HG02973 (cell line): Measurements from ENCODE around the gene LTBP3.

Experiments used
- ATAC-seq: cut with Tn5 transposase; IDR thresholded peaks from one replicate; pipeline ENCODE4 v1.9.1; 2021; ENCODE audit warnings: moderate library complexity; ENCODE audit not compliant: unreplicated experiment

LTBP3 gene

DNA sequence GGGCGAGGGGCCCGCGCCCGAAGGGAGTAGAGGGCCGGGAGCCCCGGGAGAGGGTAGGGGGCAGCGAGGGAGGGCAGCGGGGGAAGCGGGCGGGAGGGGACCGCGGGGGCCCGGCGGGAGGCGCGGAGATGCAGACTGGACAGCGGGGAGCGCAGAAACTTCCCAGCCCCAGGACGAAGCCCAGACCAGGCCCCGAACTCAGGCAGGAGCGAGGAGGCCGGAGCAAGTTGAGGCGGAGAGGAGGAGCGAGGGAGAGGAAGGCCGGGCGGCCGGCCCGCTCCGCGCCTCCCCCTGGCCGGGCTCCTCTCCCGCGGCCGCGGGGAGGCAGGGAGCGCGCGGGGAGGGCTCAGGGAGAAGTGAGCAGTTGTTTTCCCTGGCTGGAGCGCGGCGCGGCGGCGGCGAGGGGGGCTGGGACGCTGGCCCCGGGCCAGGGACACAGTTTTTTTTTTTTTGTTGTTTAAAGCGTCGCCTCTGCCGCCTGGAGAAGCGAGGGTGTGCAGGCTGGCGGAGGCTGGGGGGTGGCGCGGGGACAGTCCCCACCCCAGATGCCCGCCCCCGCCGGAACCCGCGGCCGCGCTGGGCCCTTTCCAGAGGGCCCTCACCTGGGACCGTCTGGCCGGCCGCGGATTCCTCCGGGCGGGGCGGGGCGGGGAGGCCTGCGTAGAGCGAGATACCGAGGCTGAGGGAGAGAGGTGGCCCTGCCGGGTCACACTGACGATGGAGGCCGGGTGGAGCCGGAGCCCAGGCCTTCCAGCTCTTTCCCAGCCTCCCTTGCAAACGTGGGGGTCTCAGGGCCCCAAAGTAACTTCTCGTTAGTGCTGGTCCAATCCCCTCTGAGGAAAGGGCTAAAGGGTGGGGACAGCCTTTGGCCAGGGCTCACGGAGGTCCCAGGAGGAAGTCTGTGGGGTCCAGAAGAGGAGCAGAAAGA is at the start of gene LTBP3:
LTBP3 (minus strand) TSS at position 358 of the 928 bp plus-strand sequence. CDS start 400 bp downstream, outside the sequence.
- no peak for ATAC-seq

DNA sequence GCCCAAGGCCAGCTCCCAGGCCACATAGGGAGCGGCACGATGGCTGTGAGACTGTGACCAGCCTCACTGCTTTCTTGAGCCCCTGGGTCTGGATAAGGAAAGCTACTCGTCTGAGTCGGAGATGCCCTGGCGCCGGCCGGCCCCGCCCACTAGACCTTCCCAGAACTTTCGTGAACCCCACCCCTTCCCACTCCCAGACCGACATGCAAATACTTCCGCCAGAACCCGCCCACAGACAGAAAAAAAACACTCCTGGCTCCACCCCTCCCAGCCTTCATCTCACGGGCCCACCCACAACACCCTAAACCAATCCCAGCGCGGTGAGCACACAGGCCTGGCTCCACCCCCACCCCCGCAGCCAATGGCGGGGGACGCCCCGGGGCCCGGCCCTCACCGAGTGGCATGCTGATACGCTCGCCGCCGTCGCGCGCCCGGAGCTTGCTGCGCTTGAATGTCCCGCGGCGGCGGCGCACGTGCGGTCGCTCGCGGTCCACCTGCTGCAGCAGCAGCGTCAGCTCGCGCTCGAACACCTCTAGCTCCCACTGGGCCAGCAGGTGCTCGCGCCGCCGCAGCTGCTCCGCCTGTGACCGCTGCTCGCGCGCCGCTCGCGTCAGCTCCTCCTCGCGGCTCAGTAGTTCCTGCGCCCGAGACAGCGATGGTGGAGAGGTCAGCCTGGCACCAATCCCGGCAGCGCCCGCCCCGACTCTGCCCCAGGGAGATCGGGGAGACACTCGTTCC is 48.9 kb upstream of the LTBP3 start:
- no peak for ATAC-seq

GRCh38 chr11:65604258-65604657 is 46.1 kb upstream of the LTBP3 start:
- ATAC-seq, result no peak

GRCh38 chr11:65599955-65600246 is 41.7 kb upstream of the LTBP3 start:
- no peak for ATAC-seq

GRCh38 chr11:65599216-65599954 is 41.2 kb upstream of the LTBP3 start:
- no peak for ATAC-seq

DNA sequence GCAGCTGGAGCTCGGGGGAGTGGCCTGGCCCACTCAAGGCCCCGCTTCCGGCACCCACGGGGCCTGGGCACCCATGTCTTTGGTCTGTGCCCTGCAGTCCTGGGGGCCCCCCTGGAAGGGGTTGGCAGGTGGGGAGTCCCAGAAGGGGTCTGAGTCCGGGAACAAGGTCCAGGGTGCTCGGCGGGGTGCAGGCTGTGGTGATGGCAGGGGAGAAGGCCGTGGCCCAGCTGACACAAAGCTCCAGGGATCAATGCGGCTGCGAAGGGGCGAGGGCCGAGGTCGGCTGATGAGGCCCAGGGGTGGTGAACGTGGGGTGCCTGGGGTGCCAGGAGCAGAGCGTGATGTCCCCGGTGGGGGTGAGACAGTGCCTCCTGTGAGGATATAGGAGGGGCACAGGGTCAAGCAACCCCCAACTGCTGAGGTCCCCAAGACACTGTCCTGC is 40.1 kb upstream of the LTBP3 start:
- ATAC-seq, result no peak

DNA sequence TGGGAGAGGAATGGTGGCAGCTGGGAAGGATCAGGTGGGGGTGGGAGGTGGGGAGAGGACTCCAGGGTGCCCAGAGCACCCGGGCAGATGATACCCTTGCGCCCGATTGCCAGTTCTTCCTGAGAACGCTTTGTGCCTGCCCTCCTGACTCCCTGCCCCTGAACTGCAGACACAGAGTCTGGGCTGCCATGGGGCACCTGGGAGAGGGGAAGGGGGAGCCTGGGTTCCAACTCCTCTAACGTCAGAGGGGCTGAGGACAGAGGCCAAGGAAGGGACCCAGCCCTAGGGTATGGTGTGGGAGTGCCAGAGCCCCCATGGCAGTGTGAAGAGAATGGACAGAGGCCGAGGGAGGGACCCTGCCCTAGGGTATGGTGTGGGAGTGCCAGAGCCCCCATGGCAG is 38.4 kb upstream of the LTBP3 start:
- no peak for ATAC-seq

DNA sequence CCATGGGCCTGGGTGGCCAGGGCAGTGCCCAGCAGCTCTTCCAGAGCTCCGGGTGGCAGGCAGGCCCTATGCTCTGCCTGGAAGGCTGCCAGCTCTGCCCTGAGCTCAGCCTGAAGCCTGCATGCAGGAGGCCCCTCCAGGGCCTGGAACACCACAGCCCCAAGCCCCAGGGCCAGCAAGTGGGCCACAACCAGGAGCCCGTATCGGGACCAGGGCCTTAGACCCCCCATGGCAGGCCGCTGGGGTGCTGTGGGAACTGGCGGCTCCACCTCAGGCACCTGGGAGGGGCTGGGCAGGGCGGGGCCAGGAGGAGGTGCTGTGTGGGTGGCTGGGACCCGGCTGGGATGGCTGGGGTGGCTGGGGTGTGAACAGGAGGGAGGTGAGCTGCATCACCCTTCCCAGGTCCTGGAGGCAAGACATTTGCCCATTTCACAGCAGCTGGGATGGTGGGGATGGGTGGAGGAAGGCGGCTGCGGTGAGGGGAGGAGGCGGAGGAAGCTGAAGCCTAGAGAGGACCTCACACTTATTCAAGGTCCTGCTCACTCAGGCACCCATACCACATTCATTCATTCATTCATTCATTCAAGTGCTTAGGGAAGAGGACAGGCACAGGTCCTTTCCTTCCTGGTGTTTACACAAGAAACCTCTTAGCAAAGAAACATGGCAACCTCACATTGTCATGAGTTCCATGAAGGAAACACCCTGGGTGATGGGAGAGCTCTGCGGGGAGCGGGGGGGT is 37.6 kb upstream of the LTBP3 start, which contains the start of gene KCNK7:
KCNK7 (minus strand) TSS at position 258 of the 739 bp plus-strand sequence; CDS start at position 230, 28 bp downstream.
- ATAC-seq, result no peak

DNA sequence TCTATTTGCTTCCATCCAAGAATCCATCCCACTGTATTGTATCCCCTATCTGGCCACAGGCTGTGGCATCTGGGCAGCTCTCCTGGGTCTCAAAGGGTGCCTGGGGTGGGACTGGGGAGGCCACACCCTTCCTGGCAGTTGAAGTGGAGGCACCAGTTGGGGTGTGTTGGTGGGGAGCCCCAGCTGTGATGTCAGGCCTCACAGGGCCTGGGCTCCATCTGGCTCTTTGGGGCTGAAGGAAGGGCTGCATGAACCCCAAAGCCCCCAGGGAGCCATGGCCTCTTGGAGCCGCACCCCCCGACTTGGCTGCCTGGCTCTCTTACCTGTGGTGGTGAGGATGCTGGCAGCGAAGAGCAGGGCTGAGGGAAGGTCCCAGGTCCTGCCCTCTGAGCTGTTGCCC is 37.0 kb upstream of the LTBP3 start:
- ATAC-seq, result no peak

GRCh38 chr11:65593518-65594414 is 35.6 kb upstream of the LTBP3 start:
- ATAC-seq, result no peak

- no peak for ATAC-seq
Observed at GRCh38 chr11:65592858-65593517, 34.8 kb upstream of the LTBP3 start.

DNA sequence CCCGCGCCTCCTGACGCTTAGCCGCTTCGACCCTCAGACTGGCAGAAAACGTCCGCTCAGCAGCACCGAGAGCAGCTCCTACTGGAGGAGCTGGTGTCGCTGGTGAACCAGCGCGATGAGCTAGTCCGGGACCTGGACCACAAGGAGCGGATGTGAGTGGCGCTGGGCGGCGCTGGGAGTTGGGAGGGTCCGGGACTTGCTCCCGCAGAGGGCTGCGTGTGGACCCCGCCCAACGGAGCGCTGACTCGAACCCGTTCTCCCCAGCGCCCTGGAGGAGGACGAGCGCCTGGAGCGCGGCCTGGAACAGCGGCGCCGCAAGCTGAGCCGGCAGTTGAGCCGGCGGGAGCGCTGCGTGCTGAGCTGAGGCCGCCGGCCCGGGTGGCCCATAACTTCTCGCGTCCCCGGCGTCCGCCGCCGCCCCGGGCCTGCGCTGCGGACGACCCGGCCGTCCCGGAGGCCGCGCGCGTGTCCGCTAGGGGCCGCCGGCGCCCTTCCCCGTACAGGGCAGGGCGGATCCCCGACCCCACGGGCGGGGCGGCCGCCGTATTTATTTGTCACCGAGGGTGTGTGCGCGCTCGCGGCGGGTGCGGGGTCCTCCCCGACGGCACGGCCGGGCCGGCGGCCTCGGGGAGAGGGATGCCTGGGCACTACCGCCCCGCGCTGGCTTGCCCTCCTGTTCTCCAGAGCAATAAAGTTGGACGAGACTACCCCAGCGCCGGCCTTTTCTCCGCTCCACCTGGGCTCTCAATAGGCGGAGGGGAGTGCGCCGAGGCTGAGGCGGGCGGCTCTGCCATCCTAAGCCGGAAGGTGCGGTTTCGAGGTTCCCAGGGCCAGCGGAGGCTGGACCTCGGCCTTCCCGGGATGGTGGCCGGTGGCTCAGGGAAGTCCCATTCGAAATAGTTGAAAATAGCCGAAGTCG is 34.0 kb upstream of the LTBP3 start:
- no peak for ATAC-seq

DNA sequence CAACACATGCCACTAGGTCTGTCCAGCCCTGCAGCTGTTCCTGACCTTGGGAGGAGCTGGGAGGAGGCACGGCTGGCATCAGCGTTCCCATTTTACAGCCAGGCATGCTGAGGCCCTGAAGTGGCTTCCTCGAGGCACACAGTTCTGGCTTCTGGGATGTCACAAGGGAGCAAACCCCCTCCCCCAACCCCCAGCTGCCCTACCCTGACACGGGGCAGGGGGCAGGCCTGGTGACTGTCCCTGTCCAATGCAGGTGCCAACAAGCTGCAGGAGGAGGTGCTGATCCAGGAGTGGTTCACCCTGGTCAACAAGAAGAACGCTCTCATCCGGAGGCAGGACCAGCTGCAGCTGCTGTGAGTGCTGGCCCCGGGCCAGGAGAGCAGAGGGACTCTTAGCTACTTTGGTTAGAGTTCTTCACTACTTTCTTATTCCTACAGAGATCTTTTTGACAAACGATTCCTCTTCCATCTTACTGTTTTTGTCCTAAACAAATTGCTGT is 32.1 kb upstream of the LTBP3 start:
- ATAC-seq, result no peak

DNA sequence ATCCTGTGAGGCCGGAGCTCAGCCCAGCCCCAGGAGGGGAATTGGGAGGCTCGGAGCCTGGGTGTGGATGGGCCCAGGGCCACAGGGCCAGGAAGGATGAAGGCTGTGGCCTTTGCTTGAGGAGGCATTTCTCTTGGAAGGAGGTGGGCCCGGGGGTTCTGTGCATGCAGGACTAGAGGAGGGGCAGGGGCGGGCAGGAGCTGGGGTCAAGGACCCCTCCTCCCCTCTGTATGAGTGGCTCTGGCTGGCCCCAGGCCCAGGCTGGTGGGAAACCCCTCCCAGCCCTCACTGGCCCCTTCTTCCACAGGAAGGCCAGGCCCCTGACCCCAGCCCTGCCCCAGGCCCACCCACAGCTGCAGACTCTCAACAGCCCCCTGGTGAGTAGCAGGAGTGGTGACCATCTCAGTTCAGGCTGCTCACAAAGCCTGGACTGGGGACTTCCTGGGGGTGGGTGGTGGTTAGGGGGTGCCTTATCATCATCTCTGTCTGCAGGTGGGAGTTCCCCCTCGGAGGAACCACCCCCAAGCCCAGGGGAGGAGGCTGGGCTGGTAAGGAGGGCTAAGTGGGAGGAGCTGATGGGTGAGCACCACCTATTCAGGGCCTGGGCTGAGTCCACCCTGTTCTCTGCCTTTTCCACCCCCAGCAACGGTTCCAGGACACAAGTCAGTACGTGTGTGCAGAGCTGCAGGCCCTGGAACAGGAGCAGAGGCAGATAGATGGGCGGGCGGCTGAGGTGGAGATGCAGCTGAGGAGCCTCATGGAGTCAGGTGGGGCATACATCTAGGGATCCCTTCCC is 31.5 kb upstream of the LTBP3 start:
- no peak for ATAC-seq

DNA sequence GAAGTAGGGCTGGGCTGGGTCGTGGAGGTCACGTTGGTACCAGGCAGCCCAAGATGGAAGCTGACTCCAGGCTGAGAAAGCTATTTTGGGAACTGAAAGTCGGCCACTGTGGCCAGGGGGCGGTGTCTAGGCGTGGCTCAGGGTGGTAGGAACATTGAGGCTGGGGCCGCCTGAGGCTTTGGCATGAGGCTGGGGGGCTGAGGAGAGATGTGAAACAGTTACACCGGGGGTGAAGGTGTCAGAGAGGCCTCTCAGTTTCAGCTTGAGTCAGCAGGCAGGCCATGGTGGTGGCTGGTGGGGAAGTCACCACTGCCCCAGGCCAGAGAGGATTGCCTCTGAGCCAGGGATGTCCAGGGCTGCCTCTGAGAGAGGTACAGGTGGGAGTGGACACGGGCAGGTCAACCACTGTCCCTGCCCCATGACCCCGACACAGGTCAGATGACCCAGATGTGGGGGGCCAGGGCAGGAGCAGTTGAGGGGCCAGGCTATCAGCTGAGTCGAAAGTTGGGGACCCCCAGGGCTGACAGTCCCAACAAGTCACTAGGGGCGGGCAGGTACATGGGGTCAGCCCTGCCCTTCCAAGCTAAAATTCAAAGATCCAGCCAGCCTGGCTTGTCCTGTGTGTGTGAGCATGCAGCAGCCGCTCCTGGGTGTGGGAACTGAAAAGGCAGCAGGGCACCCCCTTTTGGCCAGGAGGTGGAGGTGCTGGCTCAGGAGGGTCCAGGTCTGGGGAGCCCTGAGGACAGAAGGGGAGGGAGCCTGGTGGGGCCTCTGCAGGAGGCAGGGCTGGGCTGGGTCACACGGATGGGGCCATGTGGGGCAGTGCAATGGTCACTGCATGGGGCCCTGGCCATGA is 30.3 kb upstream of the LTBP3 start:
- peak; percentile 63 for ATAC-seq

DNA sequence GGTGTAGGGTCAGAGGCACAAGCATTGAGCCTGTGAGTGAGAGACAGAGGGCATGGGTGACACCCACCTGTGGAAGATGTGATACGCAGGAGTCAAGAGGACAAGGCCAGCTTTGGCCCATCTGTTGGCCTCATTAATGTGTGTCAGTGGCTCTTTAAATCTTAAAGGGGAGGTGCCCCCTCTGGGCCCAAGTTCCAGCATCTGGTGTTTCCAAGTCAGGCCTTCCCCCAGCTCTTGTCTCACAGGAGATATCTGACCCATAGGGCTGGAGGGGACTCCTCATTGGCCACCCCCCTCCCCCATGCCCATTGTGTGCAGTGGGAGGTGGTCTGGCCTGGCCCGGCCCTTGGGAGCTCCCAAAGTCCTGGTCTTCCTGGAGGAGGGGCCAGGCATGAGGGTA is 28.5 kb upstream of the LTBP3 start:
- no peak for ATAC-seq
